ENCODE data around the gene ANO3. TPM values are rescaled to one million over a fixed set of nuclear protein-coding genes. Genes with fewer than 3 reads are reported as not detected.

The ANO3 gene
- total and polyA plus RNA-seq, 4 donors = under 0.01 to 2.0 (median 0.40) TPM

DNA sequence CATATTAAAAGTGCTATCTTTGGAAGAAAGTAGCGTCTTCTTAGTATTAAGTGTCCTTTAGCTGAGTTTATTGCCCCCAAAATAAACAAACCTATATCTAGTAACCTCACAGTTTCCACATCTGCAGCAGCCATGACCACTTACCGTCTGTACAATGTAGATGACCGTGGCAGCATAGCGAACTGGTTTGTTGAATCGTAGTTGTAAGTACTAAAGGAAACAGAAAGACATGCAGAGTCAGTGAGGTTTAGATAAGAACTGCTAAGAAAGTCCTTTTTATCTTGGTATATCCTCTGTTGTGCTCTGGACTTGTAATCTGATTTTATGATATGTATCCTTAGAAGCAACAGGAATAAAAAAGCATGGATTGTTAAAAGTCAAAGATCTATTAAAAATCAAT lies 380.6 kb downstream of the ANO3 start:
- Histone ChIP-seq H3K27ac (ENCODE audit: low read depth in 1 of 2, low read length in 2 of 2) (no peak overlapping the region), H3K4me3 (ENCODE audit: low read depth in 1 of 3, low read length in 3 of 3) (no peak overlapping the region), H3K9ac (ENCODE audit: low read depth in 1 of 2, low read length in 2 of 2) (no peak overlapping the region), H3K4me1 (ENCODE audit: control insufficient read depth in 4 of 4, insufficient read depth in 4 of 4, low read length in 3 of 4) (no peaks in the 10 kb centered on the region), H3K36me3 (ENCODE audit: control insufficient read depth in 4 of 4, insufficient read depth in 3 of 4, low read depth in 1 of 4, low read length in 3 of 4) (peaks cover 0 to 2% (median 0%) of the 10 kb centered on the region in 4 donors), H3K9me3 (ENCODE audit: control insufficient read depth in 4 of 4, low read length in 3 of 4) (no peaks in the 10 kb centered on the region), H3K27me3 (ENCODE audit: control insufficient read depth in 4 of 4, insufficient read depth in 4 of 4, low read length in 3 of 4) (no peaks in the 10 kb centered on the region)
- 43% methylated on average over 5 of the region's 5 CpGs for WGBS
- TF ChIP-seq SP1 (IDR thresholded peaks at IDR 0.05) = no peak
- TF ChIP-seq RXRA (IDR thresholded peaks at IDR 0.05) = no peak
- TF ChIP-seq, protein P1, sequence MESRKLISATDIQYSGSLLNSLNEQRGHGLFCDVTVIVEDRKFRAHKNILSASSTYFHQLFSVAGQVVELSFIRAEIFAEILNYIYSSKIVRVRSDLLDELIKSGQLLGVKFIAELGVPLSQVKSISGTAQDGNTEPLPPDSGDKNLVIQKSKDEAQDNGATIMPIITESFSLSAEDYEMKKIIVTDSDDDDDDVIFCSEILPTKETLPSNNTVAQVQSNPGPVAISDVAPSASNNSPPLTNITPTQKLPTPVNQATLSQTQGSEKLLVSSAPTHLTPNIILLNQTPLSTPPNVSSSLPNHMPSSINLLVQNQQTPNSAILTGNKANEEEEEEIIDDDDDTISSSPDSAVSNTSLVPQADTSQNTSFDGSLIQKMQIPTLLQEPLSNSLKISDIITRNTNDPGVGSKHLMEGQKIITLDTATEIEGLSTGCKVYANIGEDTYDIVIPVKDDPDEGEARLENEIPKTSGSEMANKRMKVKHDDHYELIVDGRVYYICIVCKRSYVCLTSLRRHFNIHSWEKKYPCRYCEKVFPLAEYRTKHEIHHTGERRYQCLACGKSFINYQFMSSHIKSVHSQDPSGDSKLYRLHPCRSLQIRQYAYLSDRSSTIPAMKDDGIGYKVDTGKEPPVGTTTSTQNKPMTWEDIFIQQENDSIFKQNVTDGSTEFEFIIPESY (IDR thresholded peaks at IDR 0.05) = no peak
- TF ChIP-seq GABPA (IDR thresholded peaks at IDR 0.05 in 1 of 2, conservative IDR thresholded peaks at IDR 0.05 in 1 of 2) = no peak
- no peak for TF ChIP-seq JUND (IDR thresholded peaks at IDR 0.05)
- no peak for TF ChIP-seq TAF1 (conservative IDR thresholded peaks at IDR 0.05)
- no peak for DNase-seq (ENCODE audit: low spot score)

Other genes starting within 250 kb of the ANO3 start
- not detected for gene MUC15, start 240.1 kb downstream of the ANO3 start, total RNA-seq
- gene MUC15, start 240.1 kb downstream of the ANO3 start, polyA plus RNA-seq = not detected